NCI-H2029 (cell line): ENCODE results near the gene MAPK4.
"Not testable (repeated sequence)": the region's sequence is repeated elsewhere in the genome, so short reads cannot be mapped to it uniquely, and the experiment has no call there.

ENCODE experiments used
- DNase-seq: peaks from one replicate; lab custom pipeline; 2025; lab: John Stamatoyannopoulos, UW

The MAPK4 gene

DNA sequence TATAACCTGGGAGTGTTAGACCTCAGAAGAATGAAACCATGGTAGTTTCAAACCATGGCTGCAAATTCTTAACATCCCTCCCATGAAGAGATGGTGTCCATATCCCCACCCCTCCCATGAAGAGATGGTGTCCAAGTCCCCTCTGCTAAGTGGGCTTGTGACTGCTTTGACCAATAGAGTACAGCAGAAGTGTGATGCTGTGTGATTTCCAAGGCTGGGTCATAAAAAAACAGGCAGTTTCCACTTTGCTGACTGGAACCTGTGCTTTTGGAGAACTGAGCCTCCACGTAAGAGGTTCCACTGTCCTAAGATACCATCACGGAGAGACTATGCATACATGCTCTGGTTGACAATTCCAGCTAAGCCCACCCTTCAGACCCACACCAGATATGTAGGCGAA lies 194.4 kb downstream of the MAPK4 start:
- no peak for DNase-seq

DNA sequence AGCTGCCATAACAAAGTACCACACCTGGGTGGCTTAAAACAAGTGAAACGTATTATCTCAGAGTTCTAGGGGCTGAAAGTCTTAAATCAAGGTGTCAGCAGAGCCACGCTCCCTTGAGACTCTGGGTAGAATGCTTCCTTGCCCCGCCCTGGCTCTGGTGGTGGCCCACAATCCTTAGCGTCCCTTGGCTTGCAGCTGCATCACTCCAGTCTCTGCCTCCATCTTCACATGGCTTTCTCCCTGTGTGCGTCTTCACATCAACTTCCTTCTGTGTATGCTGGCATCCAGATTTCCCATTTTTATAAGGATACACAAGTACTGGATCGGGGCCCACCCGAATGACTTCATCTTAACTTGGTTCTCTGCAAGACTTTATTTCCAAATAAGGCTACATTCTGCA lies 197.5 kb downstream of the MAPK4 start:
- DNase-seq = no peak

DNA sequence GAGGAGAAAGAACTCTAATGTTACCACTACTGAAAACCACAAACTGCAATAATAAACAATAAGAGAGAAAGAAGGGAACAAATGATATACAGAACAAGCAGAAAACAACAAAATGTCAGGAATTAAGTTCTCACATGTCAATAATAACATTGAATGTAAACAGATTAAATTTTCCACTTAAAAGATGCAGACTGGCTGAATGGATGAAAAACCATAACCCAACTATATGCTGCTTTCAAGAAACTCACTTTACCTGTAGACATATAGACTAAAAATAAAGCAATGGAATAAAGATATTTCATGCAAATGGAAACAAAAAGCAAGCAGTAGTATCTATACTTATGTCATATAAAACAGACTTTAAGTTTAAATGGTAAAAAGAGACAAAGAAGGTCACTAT lies 209.6 kb downstream of the MAPK4 start:
- DNase-seq = no peak

DNA sequence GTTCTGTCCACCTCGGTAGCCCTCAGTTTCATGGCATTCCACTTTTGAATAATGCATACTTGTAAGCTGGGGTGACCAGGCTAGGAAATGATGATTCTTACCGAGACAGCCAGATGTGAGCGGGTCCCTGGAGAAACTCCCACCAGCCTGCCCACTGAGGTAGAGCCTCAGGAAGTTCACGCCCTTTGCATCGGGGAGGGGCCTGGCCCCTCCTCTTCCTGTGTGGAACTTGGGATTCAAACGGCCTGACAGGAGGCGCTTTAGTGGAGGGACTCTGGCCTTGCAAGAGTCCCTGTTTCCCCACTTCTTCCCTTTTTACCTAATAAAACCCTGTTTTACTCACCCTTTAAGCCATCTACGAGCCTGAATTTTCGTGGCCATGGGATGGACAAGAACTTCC lies 215.3 kb downstream of the MAPK4 start:
- no peak for DNase-seq

DNA sequence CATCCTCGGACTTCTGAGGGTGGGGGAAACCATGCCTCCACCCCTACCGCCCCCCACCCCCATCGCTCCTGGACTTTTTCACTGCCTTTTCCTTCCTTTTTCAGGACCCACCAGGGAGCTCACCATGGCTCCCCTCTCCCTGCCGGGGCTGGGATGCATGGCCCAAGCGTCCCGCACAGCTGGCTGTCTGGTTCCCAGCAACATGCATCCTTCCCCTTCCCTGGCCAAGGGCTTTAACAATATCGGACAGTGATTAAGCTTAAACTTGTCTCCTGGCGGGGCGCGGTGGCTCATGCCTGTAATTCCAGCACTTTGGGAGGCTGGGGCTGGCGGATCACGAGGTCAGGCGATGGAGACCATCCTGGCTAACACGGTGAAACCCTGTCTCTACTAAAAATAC lies 215.8 kb downstream of the MAPK4 start:
- no peak for DNase-seq

DNA sequence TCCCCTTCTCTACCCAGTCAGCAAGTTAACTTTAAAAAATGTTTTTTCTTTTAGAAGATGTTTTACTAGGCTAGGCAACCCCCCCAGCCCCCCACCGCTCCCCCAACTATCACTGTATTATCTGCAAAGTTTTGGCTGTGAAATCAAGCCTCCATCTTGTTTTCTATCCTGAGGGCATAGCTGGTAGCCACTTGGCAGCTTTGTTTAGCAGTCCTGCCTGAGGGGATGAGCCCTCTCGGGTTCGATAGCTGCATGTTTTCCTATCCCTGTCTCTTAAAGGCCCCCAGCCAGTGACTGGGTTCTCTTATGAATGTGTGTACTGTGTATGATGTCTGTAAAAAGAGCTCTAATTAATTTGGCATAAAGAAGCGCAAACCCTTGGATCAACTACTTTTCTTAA lies 216.5 kb downstream of the MAPK4 start:
- DNase-seq = no peak

DNA sequence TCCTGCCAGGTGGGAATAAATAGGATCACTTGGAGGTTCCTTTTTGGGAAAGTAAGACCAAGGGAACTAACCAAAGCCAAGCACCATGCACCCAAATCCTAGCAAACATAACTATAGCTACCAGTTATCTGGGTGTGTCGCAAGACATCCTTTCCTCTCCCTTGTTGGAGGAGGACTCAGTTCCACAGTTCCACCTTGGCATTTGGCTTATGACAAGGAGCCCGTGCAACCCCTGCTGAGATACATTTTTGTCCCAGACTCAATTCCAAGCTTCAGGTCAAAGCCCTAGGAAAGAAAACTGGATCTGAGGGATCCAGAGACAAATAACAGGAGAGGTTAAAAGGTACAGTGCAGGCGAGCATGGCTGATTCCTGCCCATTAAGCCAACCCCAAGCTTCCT lies 219.1 kb downstream of the MAPK4 start:
- DNase-seq = not testable (repeated sequence)
